NCI-H1048 (cell line): Measurements from ENCODE around the gene COG2.
"Not testable (repeated sequence)": the region's sequence is repeated elsewhere in the genome, so short reads cannot be mapped to it uniquely, and the experiment has no call there.

Experiments used
- DNase-seq: peaks from one replicate; lab custom pipeline; 2025; lab: John Stamatoyannopoulos, UW

Gene COG2

DNA sequence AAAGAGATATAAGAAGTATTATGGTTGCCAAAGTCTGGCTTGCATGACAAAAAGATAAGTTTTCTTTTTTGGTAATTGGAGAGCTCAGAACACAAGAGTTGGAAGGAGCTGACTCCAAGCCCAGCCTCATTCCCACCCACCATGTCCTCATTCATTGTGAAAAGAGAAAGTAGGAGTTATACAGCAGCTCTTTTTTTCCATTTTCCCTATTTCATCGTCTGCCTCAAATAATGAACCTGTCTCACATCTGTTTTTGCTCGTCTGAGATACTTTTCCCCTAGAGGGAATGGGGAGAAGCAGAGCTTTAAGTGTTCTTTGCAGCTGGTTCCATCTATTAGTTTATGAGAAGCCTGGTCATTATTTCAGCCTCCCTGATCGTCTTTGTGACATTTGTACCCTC lies 36.9 kb downstream of the COG2 start:
- DNase-seq, result no peak

DNA sequence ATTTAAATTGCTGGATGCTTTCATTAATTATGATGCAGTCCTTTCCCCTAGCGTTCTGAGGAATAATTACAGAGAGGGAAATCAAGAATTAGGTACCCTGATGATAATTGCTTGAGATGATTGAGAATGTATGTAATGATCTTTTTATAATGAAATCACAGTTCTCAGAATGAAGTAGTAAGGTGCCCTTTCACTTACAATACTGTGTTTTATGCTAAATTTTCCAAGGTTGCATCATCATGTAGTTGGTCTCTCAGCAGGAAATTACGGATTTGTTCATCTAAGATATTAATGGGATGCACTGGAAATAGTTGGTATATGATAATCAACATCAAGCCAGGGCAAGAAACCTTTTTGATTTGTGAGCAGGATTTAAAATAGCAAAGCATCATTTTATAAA lies 37.5 kb downstream of the COG2 start:
- DNase-seq, result no peak

DNA sequence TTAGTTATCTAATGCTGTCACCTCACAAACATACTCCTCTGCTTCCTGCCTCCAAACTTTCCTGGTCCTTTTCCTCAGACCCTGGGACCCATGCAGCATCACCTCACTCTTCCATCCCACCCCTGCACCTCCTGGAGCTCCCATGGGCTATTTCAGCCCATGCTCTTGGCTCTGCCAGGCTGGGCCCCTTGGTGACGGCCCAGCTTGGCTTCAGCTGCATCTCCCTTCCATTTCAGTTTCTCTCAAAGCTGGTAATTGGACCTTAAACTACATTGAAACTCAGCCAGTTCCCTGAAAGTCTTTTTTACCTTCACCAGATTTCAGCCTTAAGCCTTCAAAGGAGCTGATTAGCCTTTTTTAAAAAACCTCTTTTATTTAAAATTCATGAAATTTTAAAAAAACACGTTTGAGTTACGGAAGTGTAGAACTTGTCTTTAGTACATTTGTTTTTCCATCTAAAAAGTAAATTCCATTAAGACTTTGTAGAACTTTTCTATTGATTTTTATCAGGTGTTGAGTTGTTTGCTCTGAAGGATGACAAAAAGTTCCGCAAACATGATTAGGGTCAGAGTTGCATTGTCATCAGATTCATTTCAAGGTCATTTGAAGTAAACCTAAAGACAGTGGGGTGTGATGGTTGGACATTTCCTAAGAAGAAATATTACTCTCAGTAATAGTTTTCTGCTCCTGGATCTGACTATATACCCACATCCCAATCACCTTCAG lies 38.2 kb downstream of the COG2 start:
- no peak for DNase-seq

DNA sequence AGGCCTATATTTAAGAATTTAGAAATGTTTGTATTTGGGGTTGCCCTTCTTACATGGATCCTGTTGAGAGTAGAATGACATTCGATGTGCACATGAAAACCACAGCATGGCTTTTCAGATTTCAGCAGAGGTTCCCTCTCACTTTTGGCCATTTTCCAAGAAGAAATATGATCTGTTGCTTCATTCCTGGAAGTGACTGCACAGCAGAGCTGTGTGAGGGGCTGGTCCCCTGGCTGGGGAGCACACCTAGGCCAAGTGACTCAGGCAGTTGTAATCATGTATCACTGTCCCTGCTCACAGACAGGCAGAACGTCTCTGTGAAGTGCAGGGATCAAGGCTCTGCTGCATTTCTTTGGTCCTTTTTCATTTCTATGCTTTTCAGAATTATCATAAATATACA lies 39.3 kb downstream of the COG2 start:
- DNase-seq, result no peak

DNA sequence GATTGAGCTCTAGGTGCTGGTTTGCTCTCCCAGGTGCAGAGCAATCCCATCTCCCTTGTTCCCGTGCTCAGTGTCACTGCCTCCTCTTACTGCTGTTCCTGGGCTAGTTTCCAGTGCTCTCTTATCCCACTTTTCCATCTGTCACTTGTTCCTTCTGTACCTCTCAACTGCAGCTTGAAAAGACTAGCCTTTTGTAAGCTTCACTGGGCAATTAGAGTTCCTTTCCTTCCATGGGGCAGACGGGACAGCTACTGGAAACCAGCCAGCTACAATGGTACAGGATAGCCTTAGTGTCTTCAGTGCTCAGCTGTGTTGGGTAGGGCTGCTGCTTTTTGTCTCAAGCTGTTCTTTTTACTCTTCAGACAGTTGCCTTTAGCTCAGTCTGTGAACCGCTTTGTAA lies 40.0 kb downstream of the COG2 start:
- DNase-seq, result no peak

DNA sequence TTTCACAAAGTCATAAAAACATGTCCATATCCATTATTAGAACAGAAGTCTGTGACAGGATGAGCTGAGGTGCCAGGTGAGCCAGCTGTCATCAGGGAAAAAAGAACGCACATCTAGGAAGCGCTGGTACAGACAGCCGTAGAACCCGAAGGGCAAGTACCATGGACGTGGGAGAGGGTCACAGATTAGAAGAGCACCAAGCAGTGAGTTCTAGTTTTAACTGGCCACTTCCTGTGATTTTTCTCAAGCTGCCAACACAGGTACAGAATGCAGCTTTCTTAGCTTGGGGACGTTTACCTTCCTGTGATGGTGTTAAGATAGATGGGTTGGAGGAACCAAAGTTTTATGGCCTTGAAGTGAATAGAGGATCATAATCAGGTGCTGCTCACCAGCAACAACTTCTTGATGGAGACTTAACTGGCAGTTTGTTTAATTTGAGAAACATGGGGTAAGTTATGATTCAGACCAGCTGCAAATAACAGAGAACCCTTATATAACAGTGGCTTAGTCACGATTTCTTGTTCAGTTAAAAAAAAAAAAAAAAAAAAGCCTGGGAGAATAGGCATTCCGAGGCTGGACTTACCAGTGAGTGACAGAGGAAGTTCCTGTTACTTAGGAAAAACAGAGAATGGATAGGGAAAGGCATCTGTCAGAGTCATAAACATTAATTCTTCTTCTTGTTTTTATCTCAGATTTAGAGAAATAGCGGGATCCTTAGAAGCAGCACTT lies 40.8 kb downstream of the COG2 start:
- DNase-seq, result no peak

DNA sequence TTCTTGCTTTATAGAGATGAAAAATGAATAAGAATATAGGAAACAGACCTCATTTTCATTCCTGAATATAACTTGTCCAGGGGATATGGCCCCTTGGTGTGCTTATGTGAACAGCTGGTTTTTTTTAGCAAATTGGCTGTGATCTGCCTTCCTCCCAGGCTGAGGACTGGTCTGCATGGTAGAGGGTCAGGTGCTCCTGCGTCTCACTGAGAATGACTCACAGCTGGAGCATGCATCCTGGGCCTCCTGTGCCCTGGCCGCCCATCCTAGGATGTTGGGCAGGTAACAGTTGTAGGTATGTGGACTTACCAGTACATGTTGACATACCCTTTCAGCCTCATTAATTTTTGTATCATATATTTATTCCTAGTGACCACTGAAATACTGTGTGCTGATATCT lies 41.9 kb downstream of the COG2 start:
- DNase-seq, result no peak

DNA sequence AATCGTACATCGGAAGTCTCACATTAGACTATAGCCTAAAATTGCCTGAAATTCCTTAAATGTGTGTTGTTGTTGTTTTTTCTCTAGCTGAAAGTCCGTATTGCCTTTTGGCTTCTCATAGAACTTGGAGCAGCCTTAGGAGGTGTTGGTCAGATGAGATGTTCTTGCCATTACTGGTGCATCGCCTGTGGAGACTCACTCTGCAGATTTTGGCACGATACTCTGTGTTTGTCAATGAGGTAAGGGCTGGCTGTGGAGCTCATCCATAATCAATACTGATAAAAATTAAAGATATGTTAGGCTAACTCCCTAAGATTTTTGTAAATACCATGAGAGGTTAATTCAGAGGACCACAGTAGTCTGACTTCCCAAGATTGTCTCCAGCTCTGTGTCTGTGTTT lies 42.7 kb downstream of the COG2 start:
- DNase-seq, result no peak

DNA sequence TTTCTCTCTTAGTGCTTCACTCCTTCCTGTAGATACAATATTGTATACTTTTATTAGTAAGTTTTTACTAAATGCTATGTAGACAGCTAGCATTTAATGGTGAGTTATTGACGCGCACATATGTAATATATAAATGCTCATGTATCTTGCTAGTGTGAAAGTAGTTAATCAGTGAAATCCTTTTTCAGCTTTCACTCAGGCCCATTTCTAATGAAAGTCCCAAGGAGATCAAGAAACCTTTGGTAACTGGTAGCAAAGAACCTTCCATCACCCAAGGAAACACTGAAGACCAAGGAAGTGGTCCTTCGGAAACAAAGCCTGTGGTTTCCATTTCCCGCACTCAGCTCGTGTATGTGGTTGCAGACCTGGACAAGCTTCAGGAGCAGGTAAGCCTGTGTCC lies 44.5 kb downstream of the COG2 start:
- DNase-seq, result no peak

DNA sequence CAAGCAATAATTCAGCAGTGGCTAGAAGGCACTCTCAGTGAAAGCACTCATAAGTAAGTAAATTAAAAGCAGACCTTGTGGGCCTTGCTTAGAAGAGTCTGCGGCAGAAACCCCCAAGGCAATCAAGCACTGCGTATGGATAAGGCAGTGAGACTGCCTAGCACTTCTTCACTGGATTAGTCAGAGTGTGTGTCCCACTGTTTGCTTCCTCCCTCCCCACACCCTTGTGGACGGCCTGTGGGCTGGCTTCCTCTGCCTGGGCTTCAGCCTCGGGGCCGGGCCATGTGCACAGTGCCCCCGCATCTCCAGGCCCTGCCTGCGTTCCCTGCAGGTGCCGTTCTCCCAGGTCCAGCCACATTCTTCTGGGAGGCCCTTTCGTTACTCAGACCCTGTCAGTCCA lies 47.8 kb downstream of the COG2 start:
- no peak for DNase-seq

DNA sequence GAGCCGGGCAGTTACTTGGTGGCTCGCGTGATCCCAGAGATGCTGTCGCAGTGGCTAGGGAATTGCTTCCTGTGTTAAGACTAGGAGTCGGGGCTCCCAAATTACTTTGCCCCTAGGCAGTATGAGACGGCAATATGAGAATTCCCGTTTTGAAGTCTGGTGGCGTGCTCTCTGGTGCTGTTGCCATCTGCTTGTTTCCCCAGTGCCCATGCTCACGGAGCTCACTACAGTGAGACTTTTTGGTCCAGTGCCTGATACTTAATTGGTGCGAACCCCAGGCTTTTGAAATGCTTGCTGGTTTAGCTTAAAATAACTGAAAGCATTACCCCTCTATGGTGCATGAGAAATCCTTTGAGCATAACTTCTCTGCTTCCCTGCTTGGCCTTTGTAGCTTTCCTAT lies 49.3 kb downstream of the COG2 start:
- DNase-seq, result no peak

DNA sequence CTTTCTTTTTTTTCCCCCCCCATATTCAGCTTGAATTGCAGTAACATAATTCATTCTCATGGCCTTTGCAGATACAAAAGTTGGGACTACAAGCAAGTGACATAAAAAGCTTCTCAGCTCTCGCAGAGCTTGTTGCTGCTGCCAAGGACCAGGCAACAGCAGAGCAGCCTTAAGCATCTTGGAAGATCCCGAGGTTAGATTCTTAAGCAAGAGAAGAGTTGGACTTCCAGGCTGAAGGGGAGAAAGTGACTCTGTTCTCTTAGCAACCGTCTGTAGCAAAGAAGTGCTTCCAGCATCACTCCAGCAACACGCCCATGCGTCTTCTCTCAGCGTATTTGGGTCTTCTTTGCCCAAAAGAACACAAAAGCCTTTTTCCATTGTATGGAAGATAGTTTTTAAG lies 50.9 kb downstream of the COG2 start:
- no peak for DNase-seq

DNA sequence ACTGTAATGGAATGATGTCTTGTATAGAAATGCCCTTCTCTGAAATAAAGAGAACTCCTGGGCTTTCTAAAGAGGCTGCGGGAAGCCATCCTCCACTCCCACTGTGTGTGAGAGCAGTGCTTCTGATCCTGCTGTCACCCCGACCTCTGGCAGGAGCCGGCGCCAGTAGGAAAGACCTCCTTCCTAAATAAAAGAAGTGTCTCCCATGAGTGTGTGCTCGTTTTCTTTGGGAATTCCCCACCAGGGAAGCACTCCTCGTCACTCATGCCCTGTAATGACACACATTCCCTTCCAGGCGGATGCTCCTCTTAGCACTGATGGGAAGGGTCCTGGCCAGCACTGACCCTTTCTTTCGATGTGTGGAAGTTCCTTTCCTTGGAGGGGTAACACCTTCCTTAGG lies 51.5 kb downstream of the COG2 start:
- no peak for DNase-seq

DNA sequence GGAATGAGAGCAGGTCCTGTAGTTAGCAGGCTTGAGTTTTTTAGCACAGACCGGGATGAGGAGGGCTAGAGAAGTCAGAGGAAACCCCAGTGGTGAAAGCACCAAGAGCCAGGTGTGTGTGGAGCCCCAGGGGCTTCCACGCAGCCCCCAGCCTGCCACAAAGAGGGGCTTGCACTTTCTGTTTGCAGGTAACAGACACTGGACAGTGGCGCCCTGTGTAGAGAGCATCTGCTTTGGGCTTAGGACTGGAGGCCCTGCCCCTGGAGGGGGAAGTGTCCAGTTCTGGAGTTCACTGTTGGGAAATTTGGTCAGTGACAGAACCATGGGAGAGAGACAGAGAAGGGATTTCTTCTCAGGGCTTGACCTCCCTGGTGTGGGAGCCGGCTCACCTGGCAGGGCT lies 52.2 kb downstream of the COG2 start:
- no peak for DNase-seq

DNA sequence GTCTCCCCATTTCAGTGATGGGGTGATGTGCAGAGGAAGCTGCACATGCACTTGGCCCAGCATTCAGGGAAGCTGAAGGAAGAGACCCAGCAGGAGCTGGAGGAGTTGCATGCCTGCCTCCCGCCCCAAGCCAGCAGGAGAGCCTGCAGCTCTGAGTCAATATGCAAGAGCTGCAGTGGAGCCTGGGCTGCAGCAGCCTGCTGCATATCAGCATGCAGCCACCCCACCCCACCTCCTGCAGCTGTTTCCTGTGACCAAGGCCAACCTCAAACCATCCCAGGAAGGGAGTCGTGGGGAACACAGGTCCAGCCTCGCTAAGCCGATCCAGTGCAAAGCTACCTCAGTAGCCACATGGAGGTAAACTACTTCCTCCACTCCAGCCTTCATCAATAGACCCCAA lies 52.7 kb downstream of the COG2 start:
- DNase-seq, result no peak

DNA sequence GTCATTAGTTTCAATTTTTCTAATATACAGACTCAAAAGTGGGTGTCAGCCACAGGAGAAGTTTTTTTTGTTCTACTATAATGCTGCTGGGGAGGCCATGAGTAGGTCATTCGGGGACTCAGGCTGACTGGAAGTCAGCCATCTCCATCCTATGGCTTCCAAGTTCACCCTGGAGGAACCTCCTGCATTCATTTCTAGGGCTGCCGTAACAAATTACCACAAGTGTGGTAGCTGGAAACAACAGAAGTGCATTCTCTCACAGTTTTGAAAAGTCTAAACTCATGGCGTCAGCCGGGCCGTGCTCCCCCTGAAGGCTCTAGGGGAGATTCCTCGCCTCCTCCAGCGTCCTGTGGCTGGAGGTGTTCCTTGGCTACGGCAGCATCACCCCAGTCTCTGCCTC lies 53.9 kb downstream of the COG2 start:
- DNase-seq, result no peak

DNA sequence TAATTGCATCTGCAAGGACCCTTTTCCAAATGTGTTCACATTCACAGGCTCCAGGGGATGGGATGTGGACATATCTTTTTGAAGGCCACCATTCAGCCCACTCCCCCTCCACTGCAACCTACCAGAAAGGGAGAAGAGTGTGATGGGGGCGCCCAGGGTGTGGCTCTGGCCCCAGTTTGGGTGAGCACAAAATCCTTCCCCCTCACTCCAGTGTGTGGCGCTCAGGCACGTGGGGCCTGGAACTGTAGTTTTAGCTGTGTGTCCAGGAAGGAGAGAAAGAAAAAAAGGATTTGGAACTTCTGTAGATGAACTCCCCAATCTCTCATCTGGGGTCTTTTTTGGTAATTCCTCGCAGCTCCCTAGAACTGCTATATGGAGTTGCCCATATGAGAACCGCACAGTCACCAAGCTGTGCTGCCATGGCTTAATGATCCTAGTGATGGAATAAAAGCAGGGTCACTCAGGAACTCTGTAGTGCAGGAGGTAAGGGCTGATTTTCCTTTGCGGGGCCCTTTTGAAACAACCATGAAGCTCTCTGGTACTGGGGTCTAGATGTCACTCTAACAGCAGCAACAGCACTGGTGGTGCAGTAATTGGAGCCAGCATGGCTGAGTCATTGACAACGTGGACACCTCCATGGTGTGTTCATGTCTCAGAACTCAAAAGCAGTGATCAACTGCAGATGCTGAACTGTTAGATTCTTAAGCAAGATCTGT lies 54.6 kb downstream of the COG2 start:
- no peak for DNase-seq

DNA sequence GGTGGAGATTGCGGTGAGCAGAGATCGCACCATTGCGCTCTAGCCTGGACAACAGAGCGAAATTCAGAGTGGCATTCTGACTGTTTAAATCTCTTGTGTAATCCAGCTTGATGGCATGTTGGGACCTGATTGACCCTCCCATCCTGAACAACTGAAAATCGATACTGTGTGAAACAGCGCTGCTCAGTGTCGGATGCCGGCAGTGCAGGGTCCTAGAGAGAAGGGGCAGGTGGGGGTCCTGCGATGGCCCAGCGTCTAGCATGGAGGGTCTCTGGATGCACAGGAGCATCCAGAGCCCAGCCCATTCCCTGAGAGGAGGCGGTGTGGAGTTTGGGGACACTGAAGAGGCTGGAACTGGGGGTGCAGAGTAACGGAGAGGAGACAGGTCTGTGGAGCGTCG lies 55.8 kb downstream of the COG2 start:
- no peak for DNase-seq

DNA sequence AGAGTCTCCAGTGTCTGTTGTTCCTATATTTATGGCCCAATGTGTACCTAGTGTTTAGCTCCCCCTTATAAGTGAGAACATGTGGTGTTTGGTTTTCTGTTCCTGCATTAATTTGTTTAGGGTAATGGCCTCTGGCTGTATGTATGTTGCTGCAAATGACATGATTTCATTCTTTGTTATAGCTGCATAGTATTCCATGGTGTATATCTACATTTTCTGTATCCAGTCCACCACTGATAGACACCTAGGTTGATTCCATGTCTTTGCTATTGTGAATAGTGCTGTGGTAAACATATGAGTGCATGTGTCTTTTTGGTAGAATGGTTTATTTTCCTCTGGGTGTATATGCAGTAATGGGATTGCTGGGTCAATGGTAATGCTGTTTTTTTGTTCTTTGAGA lies 56.7 kb downstream of the COG2 start:
- not testable (repeated sequence) for DNase-seq

DNA sequence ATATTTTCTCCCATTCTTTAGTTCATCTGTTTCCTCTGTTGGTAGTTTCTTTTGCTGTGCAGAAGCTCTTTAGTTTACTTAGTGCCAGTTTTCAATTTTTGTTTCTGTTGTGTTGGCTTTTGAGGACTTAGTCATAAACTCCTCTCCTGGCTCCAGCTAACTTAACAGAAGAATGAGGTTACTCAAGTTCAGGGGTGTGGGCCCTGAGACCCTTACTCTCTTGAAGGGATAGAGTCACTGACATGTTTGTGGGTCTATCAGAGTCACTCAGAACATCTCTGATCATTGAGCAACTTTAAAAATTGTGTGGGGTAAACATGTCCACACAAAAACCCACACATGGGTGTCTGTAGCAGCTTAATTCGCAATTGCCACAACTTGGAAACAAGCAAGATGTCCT lies 57.4 kb downstream of the COG2 start:
- DNase-seq, result no peak

DNA sequence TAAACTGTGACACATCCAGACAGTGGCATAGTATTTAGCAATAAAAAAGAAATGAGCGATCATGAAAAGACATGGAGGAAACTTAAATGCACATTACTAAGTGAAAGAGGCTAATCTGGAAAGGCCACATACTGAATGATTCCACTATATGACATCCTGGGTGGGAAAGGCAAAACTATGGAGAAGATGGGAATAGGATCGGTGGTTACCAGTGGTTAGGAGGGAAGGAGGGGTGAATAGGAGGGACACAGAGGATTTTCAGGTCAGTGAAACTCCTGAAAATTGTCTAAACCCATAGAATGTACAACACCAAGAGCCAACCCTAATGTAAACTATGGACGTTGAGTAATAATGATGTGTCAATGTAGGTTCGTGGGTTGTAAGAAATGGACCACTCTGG lies 57.9 kb downstream of the COG2 start:
- no peak for DNase-seq

DNA sequence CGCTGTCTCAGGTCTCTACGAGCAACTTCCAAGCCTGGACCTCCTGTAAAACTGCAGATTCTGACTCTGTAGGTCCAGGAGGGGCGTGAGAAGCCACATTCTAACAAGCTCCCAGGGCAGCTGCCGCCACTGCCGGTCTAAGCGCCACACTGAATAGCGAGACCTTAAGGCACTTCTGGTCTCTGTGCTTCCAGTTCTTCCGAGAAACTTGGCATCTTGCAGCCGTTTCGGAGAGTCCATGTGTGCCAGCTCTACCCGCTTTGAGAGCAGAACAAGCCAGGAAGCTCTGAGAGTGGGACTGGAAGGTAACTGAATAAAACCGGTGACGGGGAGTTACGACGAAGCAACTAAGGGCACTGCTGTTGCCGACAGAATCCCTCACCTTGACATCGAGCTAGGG lies 59.2 kb downstream of the COG2 start:
- DNase-seq, result no peak
